ENCODE data around the gene PKD1. TPM values are rescaled to one million over a fixed set of nuclear protein-coding genes. Genes with fewer than 3 reads are reported as not detected.

Gene PKD1
- total and polyA plus RNA-seq, 2 of the 13 experiments (the other 11 are each of a cell fraction or from before 2014, with no cell fraction given), result 22.1 to 23.0 TPM

DNA sequence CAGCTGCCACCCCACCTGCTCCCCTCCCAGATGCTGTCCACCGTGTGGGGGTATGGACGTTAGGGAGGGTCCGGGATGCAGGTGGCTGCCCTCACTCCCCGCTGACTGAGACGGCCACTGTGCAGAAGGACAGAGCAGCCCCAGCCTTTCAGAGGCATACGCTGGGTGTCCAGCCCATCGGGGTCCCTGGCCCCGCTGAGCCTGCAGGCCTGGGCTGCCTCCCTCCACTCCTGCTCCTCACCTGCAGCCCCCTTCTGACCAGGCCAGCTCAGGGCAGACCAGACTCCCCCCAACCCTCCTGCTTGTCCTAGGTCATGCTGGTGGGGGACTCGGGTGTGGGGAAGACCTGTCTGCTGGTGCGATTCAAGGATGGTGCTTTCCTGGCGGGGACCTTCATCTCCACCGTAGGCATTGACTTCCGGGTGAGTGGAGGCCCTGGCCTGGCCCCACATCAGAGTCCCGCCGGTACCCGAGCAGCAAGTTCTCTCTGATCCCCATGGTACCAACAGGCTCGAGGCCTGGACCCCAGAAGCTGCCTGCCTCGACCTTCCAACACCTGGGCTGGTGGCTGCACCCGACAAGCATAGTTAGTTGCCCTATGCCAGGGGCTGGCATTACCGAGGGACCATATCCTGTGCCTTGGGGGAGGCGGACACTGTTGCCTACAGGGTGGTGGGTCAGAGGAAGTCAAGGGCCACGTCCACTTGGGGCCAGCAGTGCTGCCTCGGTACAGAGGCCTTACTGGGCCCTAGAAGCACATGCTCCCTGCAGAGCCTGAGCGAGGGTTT is 14.1 kb upstream of the PKD1 start (continued):
- TF ChIP-seq, protein P1, sequence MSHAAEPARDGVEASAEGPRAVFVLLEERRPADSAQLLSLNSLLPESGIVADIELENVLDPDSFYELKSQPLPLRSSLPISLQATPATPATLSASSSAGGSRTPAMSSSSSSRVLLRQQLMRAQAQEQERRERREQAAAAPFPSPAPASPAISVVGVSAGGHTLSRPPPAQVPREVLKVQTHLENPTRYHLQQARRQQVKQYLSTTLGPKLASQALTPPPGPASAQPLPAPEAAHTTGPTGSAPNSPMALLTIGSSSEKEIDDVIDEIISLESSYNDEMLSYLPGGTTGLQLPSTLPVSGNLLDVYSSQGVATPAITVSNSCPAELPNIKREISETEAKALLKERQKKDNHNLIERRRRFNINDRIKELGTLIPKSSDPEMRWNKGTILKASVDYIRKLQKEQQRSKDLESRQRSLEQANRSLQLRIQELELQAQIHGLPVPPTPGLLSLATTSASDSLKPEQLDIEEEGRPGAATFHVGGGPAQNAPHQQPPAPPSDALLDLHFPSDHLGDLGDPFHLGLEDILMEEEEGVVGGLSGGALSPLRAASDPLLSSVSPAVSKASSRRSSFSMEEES (CRISPR knock-in tag; IDR thresholded peaks at IDR 0.05), result no peak
- TF ChIP-seq ELF3 (CRISPR knock-in tag; IDR thresholded peaks at IDR 0.05) (no peak), ZC3H4 (CRISPR knock-in tag; IDR thresholded peaks at IDR 0.05; ENCODE audit: borderline replicate concordance) (no peak; the same call in 1 of the 2 replicates), CEBPG (CRISPR knock-in tag; IDR thresholded peaks at IDR 0.05) (no peak), NFKB2 (CRISPR knock-in tag; IDR thresholded peaks at IDR 0.05; ENCODE audit: borderline replicate concordance) (no peak), SRSF1 (optimal IDR thresholded peaks at IDR 0.05; ENCODE audit: low read depth, low read length) (peak; percentile 56), MAFK (conservative IDR thresholded peaks at IDR 0.05 in 1 of 2, IDR thresholded peaks at IDR 0.05 in 1 of 2; ENCODE audit: low read length in 2 of 2) (no peak), ZBTB7A (CRISPR knock-in tag; IDR thresholded peaks at IDR 0.05) (0 out of 2 replicates have a peak, but pooled peaks have one; percentile 42), KMT2A (CRISPR knock-in tag; IDR thresholded peaks at IDR 0.05) (no peak), RNF2 (conservative IDR thresholded peaks at IDR 0.05; ENCODE audit: low read depth) (0 out of 2 replicates have a peak, but pooled peaks have one; percentile 47), ZFX (CRISPR knock-in tag; IDR thresholded peaks at IDR 0.05; ENCODE audit: low read depth) (peak; percentile 70; the same call in 1 of the 2 replicates), NR3C1 (CRISPR knock-in tag; IDR thresholded peaks at IDR 0.05) (no peak), YEATS2 (CRISPR knock-in tag; IDR thresholded peaks at IDR 0.05; ENCODE audit: borderline replicate concordance) (no peak), ZNF367 (CRISPR knock-in tag; IDR thresholded peaks at IDR 0.05; ENCODE audit: borderline replicate concordance) (no peak), XRCC5 (optimal IDR thresholded peaks at IDR 0.05; ENCODE audit: low read length) (peak; percentile 17), KMT2B (CRISPR knock-in tag; IDR thresholded peaks at IDR 0.05) (no peak), ZSCAN21 (CRISPR knock-in tag; IDR thresholded peaks at IDR 0.05; ENCODE audit: borderline replicate concordance) (0 out of 2 replicates have a peak, but pooled peaks have one; percentile 36), KLF15 (CRISPR knock-in tag; IDR thresholded peaks at IDR 0.05; ENCODE audit: borderline replicate concordance) (no peak)
- TF ChIP-seq, protein P2, sequence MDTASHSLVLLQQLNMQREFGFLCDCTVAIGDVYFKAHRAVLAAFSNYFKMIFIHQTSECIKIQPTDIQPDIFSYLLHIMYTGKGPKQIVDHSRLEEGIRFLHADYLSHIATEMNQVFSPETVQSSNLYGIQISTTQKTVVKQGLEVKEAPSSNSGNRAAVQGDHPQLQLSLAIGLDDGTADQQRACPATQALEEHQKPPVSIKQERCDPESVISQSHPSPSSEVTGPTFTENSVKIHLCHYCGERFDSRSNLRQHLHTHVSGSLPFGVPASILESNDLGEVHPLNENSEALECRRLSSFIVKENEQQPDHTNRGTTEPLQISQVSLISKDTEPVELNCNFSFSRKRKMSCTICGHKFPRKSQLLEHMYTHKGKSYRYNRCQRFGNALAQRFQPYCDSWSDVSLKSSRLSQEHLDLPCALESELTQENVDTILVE (CRISPR knock-in tag; IDR thresholded peaks at IDR 0.05), result no peak
- TF ChIP-seq, protein P3, sequence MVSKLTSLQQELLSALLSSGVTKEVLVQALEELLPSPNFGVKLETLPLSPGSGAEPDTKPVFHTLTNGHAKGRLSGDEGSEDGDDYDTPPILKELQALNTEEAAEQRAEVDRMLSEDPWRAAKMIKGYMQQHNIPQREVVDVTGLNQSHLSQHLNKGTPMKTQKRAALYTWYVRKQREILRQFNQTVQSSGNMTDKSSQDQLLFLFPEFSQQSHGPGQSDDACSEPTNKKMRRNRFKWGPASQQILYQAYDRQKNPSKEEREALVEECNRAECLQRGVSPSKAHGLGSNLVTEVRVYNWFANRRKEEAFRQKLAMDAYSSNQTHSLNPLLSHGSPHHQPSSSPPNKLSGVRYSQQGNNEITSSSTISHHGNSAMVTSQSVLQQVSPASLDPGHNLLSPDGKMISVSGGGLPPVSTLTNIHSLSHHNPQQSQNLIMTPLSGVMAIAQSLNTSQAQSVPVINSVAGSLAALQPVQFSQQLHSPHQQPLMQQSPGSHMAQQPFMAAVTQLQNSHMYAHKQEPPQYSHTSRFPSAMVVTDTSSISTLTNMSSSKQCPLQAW (CRISPR knock-in tag; IDR thresholded peaks at IDR 0.05), result peak; percentile 41; the same call in 1 of the 2 replicates
- TF ChIP-seq, protein P4, sequence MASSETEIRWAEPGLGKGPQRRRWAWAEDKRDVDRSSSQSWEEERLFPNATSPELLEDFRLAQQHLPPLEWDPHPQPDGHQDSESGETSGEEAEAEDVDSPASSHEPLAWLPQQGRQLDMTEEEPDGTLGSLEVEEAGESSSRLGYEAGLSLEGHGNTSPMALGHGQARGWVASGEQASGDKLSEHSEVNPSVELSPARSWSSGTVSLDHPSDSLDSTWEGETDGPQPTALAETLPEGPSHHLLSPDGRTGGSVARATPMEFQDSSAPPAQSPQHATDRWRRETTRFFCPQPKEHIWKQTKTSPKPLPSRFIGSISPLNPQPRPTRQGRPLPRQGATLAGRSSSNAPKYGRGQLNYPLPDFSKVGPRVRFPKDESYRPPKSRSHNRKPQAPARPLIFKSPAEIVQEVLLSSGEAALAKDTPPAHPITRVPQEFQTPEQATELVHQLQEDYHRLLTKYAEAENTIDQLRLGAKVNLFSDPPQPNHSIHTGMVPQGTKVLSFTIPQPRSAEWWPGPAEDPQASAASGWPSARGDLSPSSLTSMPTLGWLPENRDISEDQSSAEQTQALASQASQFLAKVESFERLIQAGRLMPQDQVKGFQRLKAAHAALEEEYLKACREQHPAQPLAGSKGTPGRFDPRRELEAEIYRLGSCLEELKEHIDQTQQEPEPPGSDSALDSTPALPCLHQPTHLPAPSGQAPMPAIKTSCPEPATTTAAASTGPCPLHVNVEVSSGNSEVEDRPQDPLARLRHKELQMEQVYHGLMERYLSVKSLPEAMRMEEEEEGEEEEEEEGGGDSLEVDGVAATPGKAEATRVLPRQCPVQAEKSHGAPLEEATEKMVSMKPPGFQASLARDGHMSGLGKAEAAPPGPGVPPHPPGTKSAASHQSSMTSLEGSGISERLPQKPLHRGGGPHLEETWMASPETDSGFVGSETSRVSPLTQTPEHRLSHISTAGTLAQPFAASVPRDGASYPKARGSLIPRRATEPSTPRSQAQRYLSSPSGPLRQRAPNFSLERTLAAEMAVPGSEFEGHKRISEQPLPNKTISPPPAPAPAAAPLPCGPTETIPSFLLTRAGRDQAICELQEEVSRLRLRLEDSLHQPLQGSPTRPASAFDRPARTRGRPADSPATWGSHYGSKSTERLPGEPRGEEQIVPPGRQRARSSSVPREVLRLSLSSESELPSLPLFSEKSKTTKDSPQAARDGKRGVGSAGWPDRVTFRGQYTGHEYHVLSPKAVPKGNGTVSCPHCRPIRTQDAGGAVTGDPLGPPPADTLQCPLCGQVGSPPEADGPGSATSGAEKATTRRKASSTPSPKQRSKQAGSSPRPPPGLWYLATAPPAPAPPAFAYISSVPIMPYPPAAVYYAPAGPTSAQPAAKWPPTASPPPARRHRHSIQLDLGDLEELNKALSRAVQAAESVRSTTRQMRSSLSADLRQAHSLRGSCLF (CRISPR knock-in tag; IDR thresholded peaks at IDR 0.05; ENCODE audit: borderline replicate concordance), result no peak
